ENCODE data around the gene SLC6A6.

GRCh38 chr3:14429237-14429636 is 26.8 kb downstream of the SLC6A6 start:
- no peak for TF ChIP-seq JUND (IDR thresholded peaks at IDR 0.05; ENCODE audit: low read depth, low read length)
- no peak for TF ChIP-seq CEBPB (IDR thresholded peaks at IDR 0.05; ENCODE audit: borderline replicate concordance in 1 of 2, low read depth in 2 of 2, low read length in 2 of 2)
- no peak for TF ChIP-seq ATF2 (IDR thresholded peaks at IDR 0.05; ENCODE audit: low read length)
- TF ChIP-seq YBX1 (IDR thresholded peaks at IDR 0.05) = no peak
- TF ChIP-seq CTCF (IDR thresholded peaks at IDR 0.05 in 2 of 3, conservative IDR thresholded peaks at IDR 0.05 in 1 of 3; ENCODE audit: control insufficient read depth in 2 of 3, extremely low read depth in 1 of 3, insufficient read depth in 1 of 3, low read depth in 3 of 3, low read length in 3 of 3) = no peak
- no peak for TF ChIP-seq EP300 (IDR thresholded peaks at IDR 0.05; ENCODE audit: borderline replicate concordance in 1 of 2, control insufficient read depth in 1 of 2, low read depth in 2 of 2, low read length in 2 of 2)
- no peak for TF ChIP-seq CREB1 (IDR thresholded peaks at IDR 0.05; ENCODE audit: low read depth)
- TF ChIP-seq EZH2 (IDR thresholded peaks at IDR 0.05; ENCODE audit: borderline replicate concordance, control insufficient read depth, low read depth, low read length) = no peak
- no peak for TF ChIP-seq ATF3 (IDR thresholded peaks at IDR 0.05; ENCODE audit: borderline replicate concordance, extremely low read depth, low read depth, low read length)
- no peak for TF ChIP-seq SP1 (IDR thresholded peaks at IDR 0.05; ENCODE audit: low read depth, low read length)

Data from GM12878 (cell line).